ENCODE results near the gene GPC4. TPM values are rescaled to one million over a fixed set of nuclear protein-coding genes. Genes with fewer than 3 reads are reported as not detected.

GPC4 gene
- total RNA-seq, 1 experiment from 2014 or later = 26.2 TPM

DNA sequence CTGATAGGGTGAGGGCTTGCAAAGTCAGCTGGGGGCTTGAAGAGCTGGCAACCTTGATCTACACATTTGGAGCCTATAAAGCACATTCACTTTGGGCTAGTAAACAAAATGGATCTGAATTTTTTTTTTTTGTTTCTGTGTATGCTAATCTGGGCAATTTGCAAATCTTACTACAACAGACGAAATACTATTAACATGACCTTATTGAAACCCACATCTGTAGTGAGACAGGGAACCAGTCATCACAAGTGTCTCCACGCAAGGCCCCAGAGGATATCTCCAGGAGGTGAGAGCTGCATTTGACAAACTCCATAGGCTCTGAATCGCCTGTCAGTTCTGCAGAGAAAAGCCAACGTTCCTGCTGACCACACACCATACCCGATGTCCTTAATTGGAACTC lies 164.1 kb downstream of the GPC4 start:
- H3K9me3 Mint-ChIP-seq (ENCODE audit: low read depth, unreplicated experiment) = peaks cover 2% of the 10 kb centered on the region
- CTCF ChIA-PET = no interaction called here
- H3K4me1 Mint-ChIP-seq (ENCODE audit: low read depth, unreplicated experiment) = no peaks in the 10 kb centered on the region
- H3K36me3 Mint-ChIP-seq (ENCODE audit: insufficient read depth, unreplicated experiment) = no peaks in the 10 kb centered on the region
- H3K4me3 Mint-ChIP-seq (ENCODE audit: low read depth, unreplicated experiment) = no peak overlapping the region
- intact Hi-C loops (cut with micrococcal nuclease; ENCODE audit: unreplicated experiment) = no loop called here
- no peak overlapping the region for H3K27ac Mint-ChIP-seq (ENCODE audit: unreplicated experiment)
- DNase-seq = no peak
- BruUV-seq (replicated peaks) = no TSS peak
- TF ChIP-seq, protein P1, sequence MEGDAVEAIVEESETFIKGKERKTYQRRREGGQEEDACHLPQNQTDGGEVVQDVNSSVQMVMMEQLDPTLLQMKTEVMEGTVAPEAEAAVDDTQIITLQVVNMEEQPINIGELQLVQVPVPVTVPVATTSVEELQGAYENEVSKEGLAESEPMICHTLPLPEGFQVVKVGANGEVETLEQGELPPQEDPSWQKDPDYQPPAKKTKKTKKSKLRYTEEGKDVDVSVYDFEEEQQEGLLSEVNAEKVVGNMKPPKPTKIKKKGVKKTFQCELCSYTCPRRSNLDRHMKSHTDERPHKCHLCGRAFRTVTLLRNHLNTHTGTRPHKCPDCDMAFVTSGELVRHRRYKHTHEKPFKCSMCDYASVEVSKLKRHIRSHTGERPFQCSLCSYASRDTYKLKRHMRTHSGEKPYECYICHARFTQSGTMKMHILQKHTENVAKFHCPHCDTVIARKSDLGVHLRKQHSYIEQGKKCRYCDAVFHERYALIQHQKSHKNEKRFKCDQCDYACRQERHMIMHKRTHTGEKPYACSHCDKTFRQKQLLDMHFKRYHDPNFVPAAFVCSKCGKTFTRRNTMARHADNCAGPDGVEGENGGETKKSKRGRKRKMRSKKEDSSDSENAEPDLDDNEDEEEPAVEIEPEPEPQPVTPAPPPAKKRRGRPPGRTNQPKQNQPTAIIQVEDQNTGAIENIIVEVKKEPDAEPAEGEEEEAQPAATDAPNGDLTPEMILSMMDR (IDR thresholded peaks at IDR 0.05; ENCODE audit: unreplicated experiment) = no peak
- no peaks in the 10 kb centered on the region for H3K27me3 Mint-ChIP-seq (ENCODE audit: unreplicated experiment)

DNA sequence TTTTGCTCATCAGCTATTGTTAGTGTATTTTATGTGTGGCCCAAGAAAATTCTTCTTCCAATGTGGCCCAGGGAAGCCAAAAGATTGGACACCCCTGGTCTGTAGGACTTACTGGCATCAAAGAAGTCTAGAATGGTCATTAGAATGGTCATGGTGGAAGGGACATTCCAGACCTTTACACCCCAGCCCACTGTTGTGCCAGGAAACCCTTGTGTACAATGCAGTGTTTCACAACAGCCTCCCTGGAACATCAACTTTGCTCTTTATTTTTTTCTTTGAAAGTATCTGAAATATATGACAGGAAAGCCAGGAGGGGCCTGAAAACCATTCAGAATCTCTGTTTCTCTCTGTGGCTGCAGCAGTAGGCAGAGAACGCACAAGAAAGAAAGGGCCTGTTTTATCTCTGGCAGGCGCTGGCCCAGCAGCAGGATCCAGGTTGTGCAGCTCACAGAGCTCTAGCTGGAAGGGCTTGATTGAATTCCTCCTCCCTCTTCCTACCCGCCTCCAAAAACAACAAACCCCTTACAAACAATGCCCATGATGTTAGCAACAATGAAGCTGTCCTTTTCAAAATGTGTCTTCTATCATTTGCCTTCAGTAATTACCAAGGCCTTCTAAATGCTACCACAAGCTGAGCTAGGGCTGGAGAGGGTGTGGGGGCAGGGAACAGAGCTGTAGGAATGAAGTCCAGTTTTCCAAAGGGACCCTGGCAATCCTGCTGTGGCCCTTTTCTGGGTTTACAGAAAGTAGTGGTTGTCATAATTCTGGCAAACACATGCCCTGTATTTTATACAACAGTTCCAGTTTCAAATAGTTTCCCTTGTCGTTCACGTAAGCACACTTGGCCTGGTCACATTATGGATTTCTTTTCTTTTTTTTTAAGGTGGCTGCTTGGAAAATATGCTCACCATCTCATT lies 164.8 kb downstream of the GPC4 start:
- BruUV-seq (replicated peaks) = no TSS peak
- H3K36me3 Mint-ChIP-seq (ENCODE audit: insufficient read depth, unreplicated experiment) = no peaks in the 10 kb centered on the region
- intact Hi-C loops (cut with micrococcal nuclease; ENCODE audit: unreplicated experiment) = no loop called here
- peaks cover 2% of the 10 kb centered on the region for H3K9me3 Mint-ChIP-seq (ENCODE audit: low read depth, unreplicated experiment)
- H3K27ac Mint-ChIP-seq (ENCODE audit: unreplicated experiment) = no peak overlapping the region
- no peak for DNase-seq
- TF ChIP-seq, protein P1 (IDR thresholded peaks at IDR 0.05; ENCODE audit: unreplicated experiment) = no peak
- no peaks in the 10 kb centered on the region for H3K27me3 Mint-ChIP-seq (ENCODE audit: unreplicated experiment)
- no peak overlapping the region for H3K4me3 Mint-ChIP-seq (ENCODE audit: low read depth, unreplicated experiment)
- CTCF ChIA-PET = interaction anchor here (0.6 to 1.0 kb wide), 2 partner anchors 204 to 288 kb away, joined by 3 to 6 read pairs; no protein-coding TSS in a partner anchor
- no peaks in the 10 kb centered on the region for H3K4me1 Mint-ChIP-seq (ENCODE audit: low read depth, unreplicated experiment)

Other genes with a start within 250 kb of the GPC4 start
- not detected in 2 replicates for gene TFDP3, start 197.1 kb downstream of the GPC4 start, total RNA-seq (2022)

Data from Calu3 (cell line).